HG03442 (cell line): ENCODE measurements around the gene MRPS22.
"Not testable (repeated sequence)": the region's sequence is repeated elsewhere in the genome, so short reads cannot be mapped to it uniquely, and the experiment has no call there.

Source experiments
- ATAC-seq: cut with Tn5 transposase; IDR thresholded peaks from one replicate; pipeline ENCODE4 v1.9.1; 2021; ENCODE audit warnings: mild to moderate bottlenecking, moderate library complexity; ENCODE audit not compliant: unreplicated experiment

Gene MRPS22

DNA sequence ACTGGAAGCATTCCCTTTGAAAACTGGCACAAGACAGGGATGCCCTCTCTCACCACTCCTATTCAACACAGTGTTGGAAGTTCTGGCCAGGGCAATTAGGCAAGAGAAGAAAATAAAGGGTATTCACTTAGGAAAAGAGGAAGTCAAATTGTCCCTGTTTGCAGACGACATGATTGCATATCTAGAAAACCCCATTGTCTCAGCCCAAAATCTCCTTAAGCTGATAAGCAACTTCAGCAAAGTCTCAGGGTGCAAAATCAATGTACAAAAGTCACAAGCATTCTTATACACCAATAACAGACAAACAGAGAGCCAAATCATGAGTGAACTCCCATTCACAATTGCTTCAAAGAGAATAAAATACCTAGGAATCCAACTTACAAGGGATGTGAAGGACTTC is 9.1 kb upstream of the MRPS22 start:
- not testable (repeated sequence) for ATAC-seq

DNA sequence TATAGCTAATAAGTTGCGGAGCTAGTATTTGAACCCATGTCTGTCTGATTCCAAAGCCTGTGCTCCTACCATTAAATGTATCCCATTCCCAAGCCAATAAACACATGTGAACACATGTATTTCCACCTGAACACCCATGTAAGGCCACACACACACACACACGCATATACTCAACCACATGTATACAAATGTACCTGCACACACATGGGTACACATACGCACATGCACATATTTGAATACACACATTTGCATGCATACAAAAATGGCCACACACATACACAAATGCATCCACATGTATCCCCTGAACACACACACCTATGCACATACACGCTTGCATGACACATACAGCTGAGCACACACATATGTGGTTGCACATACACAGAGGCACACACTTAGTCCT is 5.4 kb upstream of the MRPS22 start:
- no peak for ATAC-seq

DNA sequence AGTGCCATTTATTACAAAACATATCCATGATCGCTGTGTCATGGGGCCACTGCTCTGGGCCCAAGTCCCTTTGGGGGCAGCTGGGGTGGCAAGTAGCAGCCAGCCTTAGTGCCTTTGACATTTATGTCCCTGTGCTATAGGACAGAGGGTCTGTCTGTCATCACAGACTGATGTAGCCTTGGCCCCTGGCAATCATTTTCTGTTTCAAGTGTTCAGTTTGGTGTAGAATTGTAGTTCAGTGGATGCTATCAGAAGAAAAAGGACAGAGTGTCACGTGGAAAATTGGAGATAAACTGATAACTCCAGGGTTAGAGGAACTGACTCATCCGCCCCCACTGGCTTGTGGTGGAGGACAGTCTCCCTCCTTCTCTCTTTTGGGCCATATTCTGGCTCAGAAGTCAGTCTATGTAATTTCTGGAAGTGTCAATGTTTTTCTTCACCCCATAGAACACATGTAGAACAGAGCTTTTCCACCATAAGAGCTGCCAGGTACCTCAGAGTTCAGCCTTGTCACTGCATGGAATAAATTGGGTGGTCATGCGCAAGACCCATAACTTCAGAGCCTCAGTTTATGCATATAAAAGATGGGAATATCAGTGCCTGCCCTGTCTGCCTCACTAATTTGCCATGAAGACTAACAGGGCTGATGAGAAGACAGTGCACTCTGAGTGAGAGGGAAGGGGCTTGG is 4.5 kb upstream of the MRPS22 start:
- ATAC-seq: no peak

DNA sequence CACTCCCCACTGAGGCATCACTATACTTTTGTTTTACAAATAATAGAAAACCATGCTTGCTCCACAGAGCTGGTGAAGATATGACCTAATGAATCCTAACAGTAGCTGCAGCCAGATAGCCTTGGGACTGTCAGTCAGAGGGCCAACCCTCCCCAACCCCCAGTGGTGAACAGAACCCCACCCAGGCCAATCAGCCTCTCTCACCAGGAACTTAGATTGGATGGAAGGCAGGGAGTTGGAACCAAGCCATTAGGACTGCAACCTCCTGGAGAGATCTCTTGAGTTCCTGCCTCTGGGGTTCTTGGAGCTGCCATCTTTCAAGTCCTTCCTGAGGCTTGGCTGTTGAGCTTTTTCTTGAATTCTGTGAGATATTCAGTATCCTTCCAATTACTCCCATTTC is 3.0 kb upstream of the MRPS22 start:
- ATAC-seq: no peak

DNA sequence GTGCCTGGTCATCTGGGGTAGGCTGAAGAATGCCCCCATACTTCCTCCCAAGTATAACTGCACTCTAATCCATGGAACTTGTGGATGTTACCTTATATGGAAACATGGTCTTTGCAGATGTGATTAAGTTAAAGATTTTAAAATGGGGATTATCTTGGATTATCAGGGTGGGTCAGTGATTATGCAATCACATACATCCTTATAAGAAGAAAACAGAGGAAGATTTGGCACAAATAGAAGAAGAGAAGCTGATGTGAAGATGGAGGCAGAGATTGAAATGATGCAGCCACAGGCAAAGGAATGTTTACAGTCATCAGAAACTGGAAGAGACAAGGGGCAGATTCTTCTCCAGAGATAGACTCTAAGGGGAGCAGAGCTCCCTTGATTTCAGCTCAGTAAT is 1.8 kb upstream of the MRPS22 start:
- ATAC-seq: no peak

DNA sequence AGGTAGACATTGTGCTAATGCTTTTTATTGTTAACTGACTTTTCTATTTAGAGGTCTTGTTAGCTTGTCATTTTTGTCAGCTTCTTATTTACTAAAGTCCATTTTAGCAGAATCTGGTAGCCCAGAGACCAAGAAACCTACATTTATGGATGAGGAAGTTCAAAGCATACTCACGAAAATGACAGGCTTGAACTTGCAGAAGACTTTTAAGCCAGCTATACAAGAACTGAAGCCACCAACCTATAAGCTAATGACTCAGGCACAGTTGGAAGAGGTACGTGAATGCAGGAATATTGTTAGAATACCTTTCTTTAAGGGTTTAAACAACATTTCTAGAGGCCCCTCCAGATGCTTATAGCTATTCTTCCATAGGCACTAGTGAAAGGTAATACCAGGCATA is 3.0 kb downstream of the MRPS22 start:
- ATAC-seq: no peak

DNA sequence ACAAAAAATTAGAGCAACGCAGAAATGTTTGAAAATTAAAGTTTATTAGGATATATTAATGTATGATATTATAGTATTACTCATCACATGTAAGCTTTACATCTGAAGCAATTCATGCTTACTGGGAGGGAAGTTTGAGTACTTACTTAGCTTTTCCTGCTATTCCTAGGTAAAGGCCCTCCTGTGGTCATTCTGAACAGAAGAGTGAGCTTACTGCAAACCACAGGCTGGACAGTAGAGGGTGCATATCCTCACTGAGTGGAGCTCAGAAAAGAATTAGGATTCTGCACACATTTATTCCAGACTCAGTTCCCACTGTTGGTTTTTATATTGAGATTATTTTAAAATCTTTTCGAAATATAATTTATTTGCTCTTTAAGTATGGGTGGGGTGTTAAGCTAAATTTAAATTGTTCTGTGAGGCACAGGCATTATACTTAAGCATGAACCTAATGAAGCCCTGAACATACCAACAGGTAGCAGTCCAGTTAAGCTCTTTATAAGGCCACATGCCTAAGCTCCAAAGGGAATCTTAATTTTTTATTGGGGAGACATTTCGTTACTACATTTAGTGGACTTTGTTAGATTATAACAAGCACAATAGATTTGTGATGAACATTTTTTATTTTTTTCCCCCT is 10.2 kb downstream of the MRPS22 start:
- ATAC-seq: no peak

DNA sequence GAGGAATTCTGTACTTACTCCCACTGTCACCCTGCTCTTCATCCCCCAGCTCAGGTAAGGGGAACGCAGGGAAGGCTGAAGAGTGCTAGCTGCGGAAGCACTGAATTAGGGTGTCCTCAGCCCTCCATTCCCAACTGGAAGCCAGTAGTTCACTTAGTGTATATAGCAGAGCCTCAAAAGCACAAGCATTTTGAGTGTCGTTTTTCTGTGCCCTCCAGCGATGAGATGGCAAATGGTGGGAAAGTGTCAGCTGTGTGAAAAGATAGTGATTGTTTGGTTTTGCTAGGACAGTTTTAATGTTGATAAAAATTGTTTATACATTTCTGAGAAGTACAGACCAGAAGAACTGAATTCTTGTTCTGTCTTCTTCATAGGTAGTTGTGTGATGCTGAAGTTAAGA is 10.8 kb downstream of the MRPS22 start:
- no peak for ATAC-seq

DNA sequence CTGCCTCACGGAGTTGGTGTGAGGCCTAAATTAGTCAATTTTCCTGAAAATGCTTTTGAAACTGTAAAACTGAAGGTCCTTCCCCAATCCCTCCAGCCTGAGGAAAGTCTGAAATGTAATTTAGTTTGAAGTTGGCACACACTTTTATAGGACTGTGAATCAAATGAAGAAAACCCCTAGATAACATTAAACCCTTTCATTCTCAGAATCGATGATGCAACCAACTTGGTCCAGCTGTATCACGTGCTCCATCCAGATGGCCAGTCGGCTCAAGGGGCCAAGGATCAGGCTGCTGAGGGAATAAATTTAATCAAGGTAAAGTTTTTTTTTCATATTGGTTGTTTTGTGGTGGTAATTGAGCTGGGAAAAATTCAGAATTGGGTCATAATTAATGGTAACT is 11.7 kb downstream of the MRPS22 start:
- no peak for ATAC-seq

DNA sequence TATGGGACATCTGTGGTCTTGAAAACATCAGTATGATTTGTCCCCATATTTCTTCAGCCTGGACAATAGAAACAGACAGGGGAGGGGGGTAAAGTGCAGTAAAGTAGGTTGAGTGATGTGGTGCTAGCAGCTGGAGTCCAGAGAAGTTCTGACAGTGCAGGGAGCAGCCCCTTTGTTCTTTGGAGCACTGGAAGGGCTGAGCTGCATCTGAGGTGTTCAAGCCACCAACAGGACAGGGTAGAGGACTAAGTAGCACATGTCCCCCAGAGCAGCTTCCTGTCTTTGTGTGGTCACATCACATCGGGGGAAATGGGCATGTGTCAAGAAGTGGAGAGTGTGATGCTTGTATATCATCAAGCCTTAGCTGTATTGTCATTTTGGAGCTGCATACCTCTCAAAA is 12.1 kb downstream of the MRPS22 start:
- ATAC-seq: no peak

DNA sequence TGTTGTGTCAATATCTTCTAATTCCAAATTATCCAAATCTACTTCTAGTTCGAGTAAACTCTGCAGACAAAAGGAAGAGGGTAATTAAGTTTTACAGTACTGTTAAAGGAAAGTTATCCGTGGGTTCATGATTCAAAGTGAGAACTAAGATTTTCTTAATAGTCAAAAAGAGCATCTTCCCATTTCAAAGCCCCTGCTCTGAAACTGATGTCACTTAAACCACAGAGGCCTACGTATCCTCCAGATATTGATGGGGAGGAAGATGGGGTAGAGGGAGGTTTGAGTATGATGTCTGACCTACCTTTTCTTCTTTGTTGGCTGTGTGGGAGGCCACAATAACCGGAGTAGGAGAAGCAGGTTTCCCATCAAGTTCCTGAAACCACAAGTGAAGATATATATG is 14.1 kb downstream of the MRPS22 start:
- ATAC-seq: peak; percentile 63

DNA sequence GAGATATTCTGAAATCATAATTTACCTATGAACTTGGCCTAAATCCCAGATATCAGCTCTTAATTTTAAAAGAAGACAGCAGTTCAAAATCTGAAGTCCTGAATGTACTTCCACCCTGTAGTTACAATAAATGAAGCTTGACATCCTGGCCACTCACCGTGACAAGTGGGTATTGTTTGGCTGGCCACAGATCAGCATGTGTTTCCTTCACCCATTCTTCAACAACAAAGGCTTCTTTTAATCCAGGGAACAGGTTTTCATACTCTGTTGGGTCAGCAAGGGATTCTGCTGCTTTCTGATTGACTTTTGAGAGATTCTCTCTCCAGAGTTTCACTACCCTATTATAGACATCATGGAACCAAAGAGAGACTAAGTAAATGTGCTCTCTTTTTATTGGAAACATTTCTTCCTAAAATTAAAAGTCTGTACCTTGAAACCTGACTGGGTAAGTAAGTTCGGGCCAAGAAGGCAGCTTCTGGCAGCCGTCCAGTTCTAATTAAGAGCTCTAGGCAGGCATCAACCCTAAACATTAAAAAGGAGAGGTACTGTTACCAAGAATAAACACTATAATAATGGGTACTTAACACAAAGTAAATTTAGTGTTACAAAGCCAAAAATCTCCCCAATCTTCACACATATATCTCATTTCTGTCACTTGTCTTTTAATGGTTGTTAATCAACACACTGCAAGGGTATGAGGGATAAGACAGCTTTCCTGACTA is 15.2 kb downstream of the MRPS22 start:
- no peak for ATAC-seq

DNA sequence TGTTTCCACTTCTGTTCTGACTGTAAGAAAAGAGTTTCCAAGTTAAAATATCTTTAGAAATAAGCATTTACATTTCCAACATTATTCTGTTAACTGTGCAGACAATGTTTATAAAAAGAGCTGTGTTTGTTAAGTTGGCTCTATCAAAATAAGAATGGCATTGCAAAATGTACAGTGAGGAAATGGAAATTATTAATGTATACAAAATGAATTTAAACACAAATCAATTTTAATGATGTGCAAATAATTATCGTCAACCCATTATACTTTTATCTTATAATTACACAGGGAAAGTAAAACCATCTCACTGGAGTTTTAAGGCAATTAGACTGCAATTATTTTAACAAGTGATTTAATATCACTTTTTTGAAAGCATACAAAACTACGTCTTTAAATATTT is 17.5 kb downstream of the MRPS22 start:
- no peak for ATAC-seq

DNA sequence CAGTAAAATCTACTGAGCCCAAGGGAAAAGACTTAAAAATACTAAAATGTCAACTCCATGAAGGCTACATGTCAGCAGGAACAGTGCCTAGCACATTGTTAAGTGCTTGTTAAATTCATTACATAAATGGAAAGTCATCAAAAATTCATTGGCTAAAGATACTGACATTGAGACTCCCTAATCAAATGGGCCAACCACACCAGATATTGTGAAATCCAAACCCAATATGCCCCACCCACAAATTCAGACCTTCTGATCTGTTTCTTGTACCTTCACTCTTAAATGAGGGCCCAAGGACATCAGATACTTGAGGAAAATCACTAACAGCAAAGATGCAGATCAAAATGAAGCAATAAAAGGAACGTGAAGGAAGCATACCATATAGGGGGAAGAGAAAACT is 20.7 kb downstream of the MRPS22 start:
- ATAC-seq: no peak

DNA sequence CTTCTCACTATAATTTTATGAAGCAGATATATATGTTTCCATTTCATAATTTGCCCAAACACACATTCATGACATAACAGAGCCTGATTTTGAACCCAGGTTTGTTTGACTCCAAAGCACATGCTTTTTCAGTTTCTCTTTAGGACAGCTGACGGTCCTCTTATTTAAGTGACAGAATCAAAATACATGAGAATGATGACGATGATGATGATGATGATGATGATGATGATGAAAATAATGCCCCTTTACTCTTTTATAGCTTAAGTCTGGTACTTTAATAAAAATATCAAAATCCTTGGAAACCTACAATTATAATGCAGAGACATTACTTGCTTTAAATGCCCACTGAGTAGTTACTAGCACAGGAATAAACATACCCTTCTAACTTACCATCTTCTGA is 30.3 kb downstream of the MRPS22 start:
- no peak for ATAC-seq

DNA sequence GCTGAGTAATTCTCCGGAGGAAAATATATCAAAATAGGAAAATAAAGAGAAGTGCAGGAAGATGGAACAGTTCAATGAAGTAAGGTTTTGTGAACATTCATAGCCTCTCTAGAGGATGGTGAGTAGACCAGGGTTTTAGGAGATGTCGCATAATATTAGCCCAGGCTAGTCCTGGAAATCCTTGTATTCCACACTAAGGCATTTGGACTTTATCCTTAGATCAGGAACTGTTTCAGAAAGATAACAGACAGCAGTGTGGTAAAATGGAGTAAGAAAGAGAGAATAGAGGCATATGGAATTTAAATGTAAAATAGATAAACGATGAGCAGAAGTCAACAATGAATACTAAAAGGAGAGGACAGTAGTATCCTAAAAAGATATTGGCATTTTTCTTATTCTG is 33.6 kb downstream of the MRPS22 start:
- ATAC-seq: no peak

DNA sequence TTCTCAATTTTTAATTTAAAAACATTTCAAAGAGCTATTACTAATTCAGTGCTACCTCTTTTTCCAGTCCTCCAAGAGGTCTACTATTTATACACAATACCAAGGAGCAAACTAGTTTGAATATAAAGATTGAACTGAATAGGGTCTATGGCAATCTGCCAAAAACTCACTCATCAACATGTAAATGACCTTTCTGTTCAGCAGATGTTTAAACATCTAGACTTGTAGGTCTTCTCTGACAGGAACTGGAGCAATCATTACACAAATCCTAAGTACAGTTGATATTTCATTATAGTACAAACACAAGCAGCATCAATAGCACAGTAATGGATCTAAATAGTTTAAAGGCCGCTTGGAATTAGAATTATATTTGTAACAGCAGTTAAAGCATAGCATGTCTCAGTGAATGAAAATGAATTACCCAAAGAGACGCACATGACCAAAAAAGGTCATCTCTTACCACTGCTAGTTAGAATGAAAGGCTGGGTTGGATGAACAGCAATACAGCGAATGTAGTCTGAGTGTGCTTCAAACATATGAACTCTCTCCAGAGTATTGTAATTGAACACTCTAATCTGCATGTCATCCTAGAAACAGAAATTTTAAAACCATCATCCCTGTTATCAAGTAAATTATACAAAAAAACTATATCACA is 34.9 kb downstream of the MRPS22 start:
- ATAC-seq: no peak

DNA sequence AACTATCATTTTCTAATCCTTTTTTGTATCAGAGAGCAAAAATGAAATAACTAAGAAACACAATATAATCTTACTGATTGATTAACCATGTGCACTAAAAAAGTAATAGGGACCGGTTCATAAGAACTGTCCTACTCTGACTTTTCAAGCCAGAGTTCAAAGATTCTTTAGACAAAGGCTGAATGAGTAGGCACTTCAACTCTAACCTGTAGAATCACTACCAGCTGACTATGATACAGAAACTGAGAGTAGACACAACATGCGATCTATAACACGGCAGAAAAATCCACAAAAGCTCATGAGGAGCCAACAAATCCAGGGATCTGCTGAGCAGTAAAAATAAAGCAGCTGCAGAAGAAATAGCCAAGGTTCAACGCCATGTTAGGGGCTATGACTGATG is 36.8 kb downstream of the MRPS22 start:
- ATAC-seq: no peak

DNA sequence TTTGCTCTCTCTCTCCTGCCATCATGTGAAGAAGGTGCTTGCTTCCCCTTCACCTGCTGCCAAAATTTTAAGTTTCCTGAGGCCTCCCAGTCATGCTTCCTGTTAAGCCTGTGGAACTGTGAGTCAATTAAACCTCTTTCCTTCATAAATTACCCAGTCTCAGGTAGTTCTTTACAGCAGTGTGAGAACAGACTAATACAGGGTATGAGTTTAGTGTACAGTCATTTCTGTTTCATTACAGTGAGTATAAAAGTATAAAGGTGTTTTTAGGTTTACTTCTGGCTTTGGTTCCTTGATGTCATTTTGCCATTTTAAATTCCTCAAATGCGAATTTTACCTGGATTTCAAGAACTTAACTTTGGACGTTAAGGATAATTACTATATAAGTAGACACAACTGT is 38.5 kb downstream of the MRPS22 start:
- not testable (repeated sequence) for ATAC-seq

DNA sequence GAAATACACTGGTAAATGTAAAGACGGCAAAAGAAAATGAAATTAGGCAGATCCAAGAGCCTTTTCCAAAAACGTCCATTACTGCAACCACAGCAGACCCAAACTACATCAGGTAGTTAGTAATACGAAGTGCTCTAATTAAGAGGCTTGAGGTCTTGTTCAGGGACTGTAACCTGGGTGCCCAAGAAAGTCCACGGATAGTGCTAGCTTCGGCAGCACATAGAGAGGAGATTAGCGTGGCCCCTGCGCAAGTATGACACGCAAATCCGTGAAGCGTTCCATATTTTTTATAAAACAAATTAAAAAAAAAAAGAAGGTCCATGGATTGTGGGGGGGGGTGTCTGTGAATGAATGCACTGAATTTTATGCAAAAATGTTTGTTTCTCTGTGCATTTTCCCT is 44.3 kb downstream of the MRPS22 start:
- no peak for ATAC-seq

DNA sequence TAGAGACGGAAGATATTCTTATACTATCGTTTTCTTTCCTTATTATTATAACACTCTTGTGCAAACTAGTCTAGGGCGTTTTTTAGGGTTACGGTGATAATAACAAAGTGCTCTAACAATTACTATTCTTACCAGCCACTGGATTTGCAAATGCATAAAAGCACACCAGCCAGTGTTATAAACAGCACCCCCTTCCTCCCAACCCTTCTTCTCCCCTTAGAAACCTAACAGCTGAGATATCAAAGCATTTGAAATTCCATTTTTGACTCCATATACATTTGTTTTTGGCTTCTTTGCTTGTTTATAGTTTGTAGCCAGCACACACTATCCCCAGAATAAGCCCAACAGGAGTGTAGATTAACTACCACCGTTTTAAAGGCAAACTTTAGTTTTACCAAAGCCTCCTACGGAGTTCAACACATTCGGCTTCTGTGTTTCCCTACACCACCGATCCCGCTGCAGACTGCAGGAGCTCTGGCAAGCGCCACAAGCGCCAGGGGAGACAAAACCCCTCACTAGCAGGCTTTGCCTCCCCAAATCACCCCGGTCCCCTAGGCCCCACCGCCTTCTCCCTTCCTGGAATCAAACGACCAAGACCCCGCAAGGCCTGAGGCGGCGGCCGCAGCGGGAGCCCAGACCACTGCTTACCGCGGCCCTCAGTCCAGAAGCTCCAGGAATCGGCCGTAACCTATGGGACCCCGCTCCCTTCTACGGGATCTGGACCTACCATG is 45.2 kb downstream of the MRPS22 start:
- ATAC-seq: no peak
